C4-2B (cell line): ENCODE results near the gene HOXB5.

Source experiments
- H3K27ac ChIP-seq: fragments of 450-650 bp; 2 replicates; pipeline ENCODE4 v1.5.1; 2017
- CTCF ChIP-seq: fragments of 450-650 bp; conservative IDR thresholded peaks from 2 replicates; pipeline ENCODE4 v1.5.1; 2017; ENCODE audit warnings: mild to moderate bottlenecking
- ZFX ChIP-seq: fragments of 450-650 bp; IDR thresholded peaks from 2 replicates; pipeline ENCODE4 v1.6.1; 2017

Gene HOXB5

DNA sequence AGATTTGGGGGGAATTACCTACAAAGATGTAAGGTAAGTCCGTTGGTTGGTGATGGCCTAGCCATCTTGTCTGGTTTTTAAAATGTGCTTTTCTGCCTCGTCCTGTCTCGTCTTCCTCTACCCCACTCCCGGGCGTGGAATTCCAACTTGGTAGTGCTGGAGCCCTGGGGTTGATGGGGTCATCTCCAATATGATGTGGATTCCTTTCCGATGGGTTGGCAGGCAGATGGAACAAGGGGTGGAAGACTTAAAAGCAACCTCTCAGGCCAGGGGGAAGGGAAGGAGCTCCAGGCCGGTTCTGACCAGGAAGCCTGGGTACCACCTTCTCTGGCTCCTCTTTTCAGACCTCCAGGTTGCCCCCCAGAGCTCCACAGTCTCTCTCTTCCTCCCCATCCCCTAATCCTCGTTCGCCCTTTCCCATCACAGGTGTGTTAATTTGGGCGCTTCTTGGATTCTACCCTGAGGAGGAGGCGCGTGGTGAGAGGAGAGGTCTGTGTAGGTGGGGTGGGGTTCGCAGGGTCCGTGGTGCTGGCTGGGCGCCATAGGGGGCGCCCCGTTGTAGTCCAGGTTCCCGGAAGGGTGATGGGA, 43.6 kb downstream of the HOXB5 start:
- H3K27ac ChIP-seq, result no peak overlapping the region
- TF ChIP-seq CTCF (no peak), ZFX (no peak)

DNA sequence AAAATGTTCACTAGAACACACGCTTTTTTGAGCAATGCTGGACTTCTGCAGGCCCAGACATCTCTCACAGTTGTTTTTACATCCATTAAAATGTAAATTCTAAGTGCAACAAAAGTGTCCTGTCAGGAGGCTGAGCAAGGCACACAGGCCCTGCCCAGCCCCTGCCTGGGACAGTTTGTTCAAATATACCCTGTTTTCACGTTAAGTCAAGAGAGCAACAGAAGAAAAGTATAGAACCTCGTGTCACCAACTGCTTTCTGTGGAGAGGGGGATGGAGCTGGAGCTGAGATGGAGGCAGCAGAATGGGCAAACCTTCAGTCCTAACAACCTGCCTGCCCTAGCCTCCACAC, 44.3 kb downstream of the HOXB5 start:
- H3K27ac ChIP-seq, result no peak overlapping the region
- TF ChIP-seq ZFX (no peak), CTCF (no peak)

- TF ChIP-seq ZFX (no peak), CTCF (no peak)
Observed at GRCh38 chr17:48548523-48549280, 44.9 kb downstream of the HOXB5 start.

DNA sequence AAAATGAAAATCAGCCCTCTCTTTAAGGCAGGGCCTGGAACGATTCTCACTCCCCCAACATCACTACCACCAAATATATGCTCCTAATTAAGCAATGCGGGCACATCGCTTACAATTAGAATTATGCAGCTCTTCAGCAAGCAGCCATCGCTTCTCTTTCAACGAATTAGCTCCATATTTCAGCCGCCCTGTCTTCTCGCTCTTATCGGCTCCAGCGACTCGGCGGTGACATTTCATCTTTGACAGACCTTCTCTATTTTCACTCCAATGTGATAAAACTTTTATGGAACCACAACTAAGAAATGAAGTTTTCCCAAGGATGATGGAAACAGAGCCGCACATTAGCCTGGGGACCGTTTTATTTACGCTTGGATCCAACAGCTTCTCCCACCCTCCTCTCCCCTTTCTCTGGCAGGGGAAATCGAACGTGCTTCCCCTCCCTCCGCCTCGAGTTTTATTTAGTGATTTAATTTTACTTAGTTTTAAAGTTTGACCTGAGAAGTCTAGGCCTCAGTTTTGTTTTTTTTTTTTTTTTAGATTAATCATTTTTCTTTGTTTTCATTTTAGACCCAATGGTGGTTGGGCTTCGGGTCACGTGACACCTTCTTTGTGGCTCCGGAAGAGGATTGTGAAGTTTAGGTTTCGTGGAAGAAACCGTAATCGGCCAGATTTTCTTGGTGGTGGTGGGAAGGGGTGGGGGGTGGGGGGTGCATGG, 45.6 kb downstream of the HOXB5 start:
- peak overlapping the region; percentile 9; the same call in 1 of the 2 replicates for H3K27ac ChIP-seq
- no peak for TF ChIP-seq CTCF
- no peak for TF ChIP-seq ZFX

More at GRCh38 chr17:48548523-48549280, 44.9 kb downstream of the HOXB5 start:
- H3K27ac ChIP-seq, result no peak overlapping the region

DNA sequence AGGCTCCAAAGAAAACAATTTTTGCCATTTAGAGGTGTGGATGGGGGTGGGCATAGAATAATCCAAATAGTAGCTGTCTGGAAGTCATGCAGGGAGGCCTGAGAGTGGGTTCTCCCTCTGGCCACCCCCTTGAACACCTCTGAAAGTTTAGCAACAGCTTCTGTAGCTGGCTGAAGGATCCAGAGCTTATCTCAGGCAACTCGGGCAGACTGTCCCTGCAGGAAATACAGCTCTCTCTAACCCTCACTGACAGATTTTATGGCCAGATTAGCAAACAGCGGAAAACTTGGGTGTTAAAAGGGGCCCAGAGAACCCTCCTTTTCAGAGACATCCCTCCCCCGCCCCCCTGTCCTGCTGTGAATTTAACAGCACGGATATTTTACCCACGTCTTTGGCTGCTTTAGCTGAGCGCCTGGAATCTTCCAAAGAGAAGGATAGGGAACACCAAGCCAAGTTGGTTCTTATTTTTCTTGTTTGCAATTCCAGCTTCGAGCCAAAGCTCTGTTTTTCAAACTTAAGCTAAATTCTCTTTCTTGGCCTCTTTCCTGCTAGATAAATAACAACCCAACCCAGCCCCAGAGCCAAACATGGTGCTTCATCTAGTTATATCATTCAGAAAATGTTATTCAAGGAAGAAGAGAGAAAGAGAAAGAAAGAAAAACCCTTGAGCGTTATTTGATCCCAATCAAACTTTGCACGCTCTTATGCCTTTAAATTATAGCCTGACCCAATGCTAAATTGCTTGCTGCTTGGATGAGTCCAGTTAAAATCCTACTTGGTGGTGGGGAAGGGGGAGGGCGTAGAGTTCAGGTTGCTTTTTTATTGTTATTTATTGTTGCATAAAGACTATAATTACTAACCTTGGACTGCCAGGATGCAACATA, 46.4 kb downstream of the HOXB5 start:
- TF ChIP-seq CTCF (no peak), ZFX (no peak)
- peak overlapping the region; percentile 73 for H3K27ac ChIP-seq

- H3K27ac ChIP-seq, result peak overlapping the region; percentile 73
- no peak for TF ChIP-seq CTCF
- no peak for TF ChIP-seq ZFX
Observed at GRCh38 chr17:48546137-48546923, 47.2 kb downstream of the HOXB5 start.
